Endothelial cell of umbilical vein (primary cell): Measurements from ENCODE around the gene OTOGL. TPM values are rescaled to one million over a fixed set of nuclear protein-coding genes. Genes with fewer than 3 reads are reported as not detected.

ENCODE experiments used
- BruUV-seq: library from RNA; stranded (reverse); fragments of 400-500 nt; replicated peaks from 2 replicates; lab custom pipeline; 2021; lab: Mats Ljungman, UMichigan
- CTCF ChIA-PET: fragments of 300-600, 350-600 bp; sonication (Branson Sonifier 250); formaldehyde crosslinking; loops from one replicate; lab custom pipeline; 2021; ENCODE audit warnings: antibody characterized with exemption, inconsistent platforms; lab: Charles Lee
- POLR2A ChIA-PET: fragments of 300-600, 350-600 bp; sonication (Branson Sonifier 250); formaldehyde crosslinking; loops from one replicate; lab custom pipeline; 2021; ENCODE audit warnings: antibody characterized with exemption, inconsistent platforms; lab: Charles Lee
- DNase-seq: peaks from one replicate; pipeline ENCODE4 v3.0.0-alpha.2; 2011; ENCODE audit warnings: low read depth, low spot score
- FAIRE-seq: peaks from 2 replicates; lab custom pipeline; 2011; peaks lifted over from hg19 to GRCh38; lab: Jason Lieb, UNC
- H2AFZ ChIP-seq: 2 replicates; pipeline ENCODE4 v1.6.0; 2012; ENCODE audit warnings: low read depth, low read length, control low read depth, inconsistent platforms
- H3K27ac ChIP-seq: 2 replicates; pipeline ENCODE4 v1.5.1; 2011; ENCODE audit warnings: low read depth, mild to moderate bottlenecking, control low read depth, low read length, moderate library complexity; ENCODE audit not compliant: insufficient read depth
- H3K27me3 ChIP-seq, 2 experiments: 2 replicates each; pipeline versions ENCODE4 v1.6.0 to v1.6.1; 2011; ENCODE audit warnings: low read length in 2 of 2, mixed read lengths in 1 of 2; ENCODE audit not compliant: control insufficient read depth in 2 of 2, insufficient read depth in 2 of 2
- H3K36me3 ChIP-seq, 2 experiments: 2 replicates in 1 of 2; 3 replicates in 1 of 2; pipeline ENCODE4 v1.5.1; 2011; ENCODE audit warnings: low read length in 2 of 2, mild to moderate bottlenecking in 1 of 2, moderate library complexity in 1 of 2; ENCODE audit not compliant: control insufficient read depth in 2 of 2, insufficient read depth in 2 of 2; ENCODE audit errors: extremely low read depth in 1 of 2
- H3K4me1 ChIP-seq: 3 replicates; pipeline ENCODE4 v1.5.1; 2011; ENCODE audit warnings: mild to moderate bottlenecking, low read length; ENCODE audit not compliant: control insufficient read depth, insufficient read depth; ENCODE audit errors: extremely low read depth
- H3K4me2 ChIP-seq: 2 replicates; pipeline ENCODE4 v1.6.1; 2011; ENCODE audit warnings: low read length, control low read depth, mixed read lengths; ENCODE audit not compliant: insufficient read depth
- H3K4me3 ChIP-seq, 3 experiments: fragments of 200-600 bp in 1 of 3; sonication (generic), shearing (Covaris generic) in 1 of 3; replicated peaks in 1 of 3; 2 replicates each; pipeline ENCODE4 v1.5.1; 2011 to 2016; ENCODE audit warnings: control low read depth in 3 of 3, low read length in 3 of 3, mild to moderate bottlenecking in 2 of 3, inconsistent platforms in 1 of 3, low read depth in 1 of 3, moderate library complexity in 1 of 3; ENCODE audit not compliant: insufficient read depth in 1 of 3
- H3K79me2 ChIP-seq: 2 replicates; pipeline ENCODE4 v1.6.0; 2012; ENCODE audit warnings: low read length, inconsistent platforms; ENCODE audit not compliant: control insufficient read depth, insufficient read depth
- H3K9ac ChIP-seq: replicated peaks from 2 replicates; pipeline ENCODE3; 2011; ENCODE audit warnings: low read length, control low read depth; ENCODE audit not compliant: insufficient read depth; ENCODE audit errors: extremely low read depth
- H3K9me1 ChIP-seq: replicated peaks from 3 replicates; pipeline ENCODE4 v1.6.0; 2011; ENCODE audit warnings: mild to moderate bottlenecking, low read length; ENCODE audit not compliant: control insufficient read depth, insufficient read depth; ENCODE audit errors: extremely low read depth
- H3K9me3 ChIP-seq: replicated peaks from 2 replicates; pipeline ENCODE4 v1.5.1; 2012; ENCODE audit warnings: low read length, inconsistent platforms; ENCODE audit not compliant: control insufficient read depth, insufficient read depth
- H4K20me1 ChIP-seq: replicated peaks from 2 replicates; pipeline ENCODE3; 2011; ENCODE audit warnings: mild to moderate bottlenecking, low read length; ENCODE audit not compliant: control insufficient read depth, insufficient read depth; ENCODE audit errors: extremely low read depth
- EZH2 ChIP-seq: IDR thresholded peaks from 2 replicates; pipeline ENCODE4 v1.6.1; 2012; ENCODE audit warnings: borderline replicate concordance, low read depth, mild to moderate bottlenecking, moderate library complexity, low read length, inconsistent platforms; ENCODE audit not compliant: severe bottlenecking
- FOS ChIP-seq: IDR thresholded peaks from 2 replicates; pipeline ENCODE4 v1.6.1; 2011; ENCODE audit warnings: mild to moderate bottlenecking, low read length, moderate library complexity, borderline replicate concordance; ENCODE audit not compliant: insufficient read depth
- GATA2 ChIP-seq: IDR thresholded peaks from 2 replicates; pipeline ENCODE4 v1.7.0; 2011; ENCODE audit warnings: low read depth, mild to moderate bottlenecking, moderate library complexity, mixed read lengths, low read length; ENCODE audit not compliant: insufficient read length, insufficient read depth
- JUN ChIP-seq: IDR thresholded peaks from 2 replicates; pipeline ENCODE4 v1.6.1; 2011; ENCODE audit warnings: borderline replicate concordance, low read depth; ENCODE audit not compliant: insufficient read length, insufficient read depth
- MAX ChIP-seq: IDR thresholded peaks from 2 replicates; pipeline ENCODE4 v1.6.1; 2011; ENCODE audit not compliant: insufficient read depth, insufficient read length
- MYC ChIP-seq: IDR thresholded peaks from one replicate; pipeline ENCODE4 v1.6.1; 2011; ENCODE audit warnings: mild to moderate bottlenecking, low read depth, low read length
- POLR2A ChIP-seq: IDR thresholded peaks from 2 replicates; pipeline ENCODE4 v1.6.1; 2012; ENCODE audit warnings: low read depth, mild to moderate bottlenecking, control low read depth, low read length
- POLR2AphosphoS5 ChIP-seq: IDR thresholded peaks from 2 replicates; pipeline ENCODE4 v1.6.1; 2012; ENCODE audit warnings: low read depth, mild to moderate bottlenecking, control low read depth, low read length, moderate library complexity; ENCODE audit not compliant: insufficient read depth
- dilution Hi-C: fragments of 300-500 bp; cut with MboI; formaldehyde crosslinking; loops from one replicate; pipeline ENCODE4 v1.15.0; 2019; ENCODE audit warnings: low sequenced_read_pairs; ENCODE audit not compliant: extremely low pct_ligation_motif_present
- intact Hi-C: fragments of 100-400 bp; cut with micrococcal nuclease; formaldehyde crosslinking; loops from one replicate; pipeline ENCODE4 v1.10.0; 2022
- polyA plus RNA-seq, 4 experiments: library from polyadenylated mRNA; depleted of rRNA in 3 of 4; stranded (reverse) in 3 of 4; unstranded in 1 of 4; fragments of >200 nt; gene quantifications; 2 replicates each; pipeline versions ENCODE4 v1.2.1 to v1.2.3, GENCODE V29; 2011 to 2012; ENCODE audit warnings: missing spikeins in 1 of 4
- total RNA-seq: library from RNA; stranded (reverse); gene quantifications from 2 replicates; pipeline ENCODE4 v1.2.3, GENCODE V29; 2021
- TF ChIP-seq, protein P1 (sequence below), 2 donors: IDR thresholded peaks; 1 replicate in 1 of 2; 2 replicates in 1 of 2; pipeline ENCODE4 v1.5.1; 2011; ENCODE audit warnings: low read length in 2 of 2, mild to moderate bottlenecking in 2 of 2, moderate library complexity in 2 of 2, control low read depth in 1 of 2, inconsistent platforms in 1 of 2, low read depth in 1 of 2; ENCODE audit not compliant: insufficient read depth in 1 of 2; ENCODE audit errors: extremely low read depth in 1 of 2

Gene OTOGL
- total and polyA plus RNA-seq, 2 donors (not counting 3 experiments of a cell fraction or from before 2014, with no cell fraction given), result 1.4 to 2.0 TPM

DNA sequence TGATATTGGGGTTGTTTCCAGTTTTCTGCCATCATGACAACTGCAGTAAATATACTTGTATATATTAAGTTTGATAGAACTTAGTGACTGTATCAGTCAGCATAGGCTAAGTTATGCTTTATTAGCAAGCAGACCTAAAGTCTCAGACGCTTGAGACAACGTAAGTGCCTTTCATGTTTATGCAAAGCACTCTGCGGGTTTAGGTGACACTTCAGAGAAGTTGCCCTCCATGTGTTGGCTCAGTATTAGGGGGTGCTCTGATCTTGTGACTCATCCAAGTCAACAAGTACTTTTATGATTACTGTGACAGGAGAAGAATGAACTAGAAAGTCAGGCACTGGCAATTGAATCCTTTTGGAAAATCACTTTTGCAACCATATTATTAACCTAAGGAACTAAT is 13.3 kb upstream of the OTOGL start:
- H4K20me1 ChIP-seq, result no peaks in the 10 kb centered on the region
- H3K27me3 ChIP-seq, result no peaks in the 10 kb centered on the region
- dilution Hi-C loops, result no loop called here
- FAIRE-seq, result no peak
- H3K9me1 ChIP-seq, result no peaks in the 10 kb centered on the region
- no peak overlapping the region for H3K4me3 ChIP-seq
- no TSS peak for BruUV-seq
- H3K79me2 ChIP-seq, result no peaks in the 10 kb centered on the region
- no peaks in the 10 kb centered on the region for H3K36me3 ChIP-seq
- TF ChIP-seq MAX, result no peak
- TF ChIP-seq GATA2, result no peak
- TF ChIP-seq FOS, result no peak
- TF ChIP-seq JUN, result no peak
- no peak for TF ChIP-seq EZH2
- TF ChIP-seq POLR2A, result no peak
- no peak for TF ChIP-seq POLR2AphosphoS5
- TF ChIP-seq, protein P1, sequence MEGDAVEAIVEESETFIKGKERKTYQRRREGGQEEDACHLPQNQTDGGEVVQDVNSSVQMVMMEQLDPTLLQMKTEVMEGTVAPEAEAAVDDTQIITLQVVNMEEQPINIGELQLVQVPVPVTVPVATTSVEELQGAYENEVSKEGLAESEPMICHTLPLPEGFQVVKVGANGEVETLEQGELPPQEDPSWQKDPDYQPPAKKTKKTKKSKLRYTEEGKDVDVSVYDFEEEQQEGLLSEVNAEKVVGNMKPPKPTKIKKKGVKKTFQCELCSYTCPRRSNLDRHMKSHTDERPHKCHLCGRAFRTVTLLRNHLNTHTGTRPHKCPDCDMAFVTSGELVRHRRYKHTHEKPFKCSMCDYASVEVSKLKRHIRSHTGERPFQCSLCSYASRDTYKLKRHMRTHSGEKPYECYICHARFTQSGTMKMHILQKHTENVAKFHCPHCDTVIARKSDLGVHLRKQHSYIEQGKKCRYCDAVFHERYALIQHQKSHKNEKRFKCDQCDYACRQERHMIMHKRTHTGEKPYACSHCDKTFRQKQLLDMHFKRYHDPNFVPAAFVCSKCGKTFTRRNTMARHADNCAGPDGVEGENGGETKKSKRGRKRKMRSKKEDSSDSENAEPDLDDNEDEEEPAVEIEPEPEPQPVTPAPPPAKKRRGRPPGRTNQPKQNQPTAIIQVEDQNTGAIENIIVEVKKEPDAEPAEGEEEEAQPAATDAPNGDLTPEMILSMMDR (IDR thresholded peaks at IDR 0.05; ENCODE audit: extremely low read depth in 1 of 2, insufficient read depth in 1 of 2, low read depth in 1 of 2, low read length in 2 of 2), result no peak
- no peak for TF ChIP-seq MYC
- H3K9me3 ChIP-seq, result no peaks in the 10 kb centered on the region
- H3K27ac ChIP-seq, result no peak overlapping the region
- CTCF ChIA-PET, result no interaction called here
- intact Hi-C loops, result no loop called here
- no peak overlapping the region for H3K9ac ChIP-seq
- H3K4me1 ChIP-seq, result no peaks in the 10 kb centered on the region
- POLR2A ChIA-PET, result no interaction called here
- no peak overlapping the region for H2AFZ ChIP-seq
- no peak for DNase-seq
- no peak overlapping the region for H3K4me2 ChIP-seq
